Adrenal gland (tissue), 5 donors: ENCODE data around the gene CHRNB4.

Experiments
- CTCF ChIP-seq, 6 experiments: fragments of 450-650 bp in 4 of 6; fragments of 200-600 bp in 2 of 6; sonication (generic) in 1 of 6; IDR thresholded peaks; 1 replicate in 5 of 6; 2 replicates in 1 of 6; pipeline versions ENCODE4 v1.5.1 to v1.8.0; 2016 to 2021; ENCODE audit warnings: antibody characterized with exemption in 6 of 6, mild to moderate bottlenecking in 2 of 6, moderate library complexity in 1 of 6
- POLR2A ChIP-seq, 2 donors: fragments of 450-650 bp; IDR thresholded peaks; one replicate each; pipeline ENCODE4 v1.6.1; 2017; ENCODE audit warnings: antibody characterized with exemption in 2 of 2, mild to moderate bottlenecking in 2 of 2, moderate library complexity in 1 of 2
- donor health status: DM: no; HTN: no; CAD: no.

- TF ChIP-seq CTCF (IDR thresholded peaks at IDR 0.05) (no peak), POLR2A (IDR thresholded peaks at IDR 0.05) (no peak)
Measured at GRCh38 chr15:78604420-78604819, 36.6 kb downstream of the CHRNB4 start.
